Superior temporal gyrus (tissue), 1 donor: ENCODE data around the gene RGP1.
A peak's percentile ranks its signal among the peaks of the same experiment; 100 is the strongest.

Source experiments
- DNase-seq: peaks from one replicate; pipeline ENCODE4 v3.0.0-alpha.2; 2016; ENCODE audit errors: extremely low spot score

Gene RGP1

GRCh38 chr9:35723426-35723825 lies 25.7 kb upstream of the RGP1 start:
- DNase-seq: no peak

GRCh38 chr9:35723908-35724307 lies 25.2 kb upstream of the RGP1 start:
- no peak for DNase-seq

GRCh38 chr9:35725362-35725761 lies 23.7 kb upstream of the RGP1 start:
- DNase-seq: no peak

- no peak for DNase-seq
These were observed 22.2 kb upstream of the RGP1 start for GRCh38 chr9:35726931-35727330.

GRCh38 chr9:35727676-35728040 lies 21.4 kb upstream of the RGP1 start:
- no peak for DNase-seq

- DNase-seq: no peak
These were observed 20.8 kb upstream of the RGP1 start for GRCh38 chr9:35728041-35728971.

- no peak for DNase-seq
These were observed 20.0 kb upstream of the RGP1 start for GRCh38 chr9:35729101-35729500.

- DNase-seq: peak; percentile 35
These were observed 19.2 kb upstream of the RGP1 start for GRCh38 chr9:35729700-35730485.

GRCh38 chr9:35730486-35730854 lies 18.6 kb upstream of the RGP1 start:
- DNase-seq: no peak

GRCh38 chr9:35731415-35732184 lies 17.5 kb upstream of the RGP1 start:
- no peak for DNase-seq

- DNase-seq: peak; percentile 96
These were observed 16.8 kb upstream of the RGP1 start, which contains the start of the genes CREB3 and TLN1 for GRCh38 chr9:35732185-35732799. TSS of gene CREB3 (plus strand) at chr9:35732666. CDS start at chr9:35732773, 107 bp downstream. TSS of gene TLN1 (minus strand) at chr9:35732195. CDS start at chr9:35725694, 6,501 bp downstream.

- DNase-seq: no peak
These were observed 16.1 kb upstream of the RGP1 start for GRCh38 chr9:35732800-35733541.

- no peak for DNase-seq
These were observed 15.0 kb upstream of the RGP1 start for GRCh38 chr9:35734096-35734495.

- DNase-seq: no peak
These were observed 12.9 kb upstream of the RGP1 start for GRCh38 chr9:35736201-35736633.

GRCh38 chr9:35737143-35737542 lies 11.9 kb upstream of the RGP1 start:
- DNase-seq: no peak

GRCh38 chr9:35738186-35738585 lies 10.9 kb upstream of the RGP1 start:
- DNase-seq: no peak

- no peak for DNase-seq
These were observed 10.2 kb upstream of the RGP1 start for GRCh38 chr9:35738924-35739323.

GRCh38 chr9:35740243-35740642 lies 8.8 kb upstream of the RGP1 start:
- no peak for DNase-seq

- no peak for DNase-seq
These were observed 7.3 kb upstream of the RGP1 start for GRCh38 chr9:35741740-35742139.

GRCh38 chr9:35743452-35743851 lies 5.6 kb upstream of the RGP1 start:
- DNase-seq: no peak
